GM19324 (cell line): ENCODE results near the gene SYNPR.
"Not testable (repeated sequence)": the region's sequence is repeated elsewhere in the genome, so short reads cannot be mapped to it uniquely, and the experiment has no call there.

ENCODE experiments used
- ATAC-seq: cut with Tn5 transposase; IDR thresholded peaks from one replicate; pipeline ENCODE4 v1.9.1; 2021; ENCODE audit warnings: mild to moderate bottlenecking, moderate library complexity; ENCODE audit not compliant: unreplicated experiment, low FRiP score

Gene SYNPR

GRCh38 chr3:63607716-63608115 lies 329.6 kb downstream of the SYNPR start:
- ATAC-seq: no peak

- ATAC-seq: no peak
Measured at GRCh38 chr3:63609408-63609807, 331.3 kb downstream of the SYNPR start.

- no peak for ATAC-seq
Measured at GRCh38 chr3:63609834-63610233, 331.7 kb downstream of the SYNPR start.

GRCh38 chr3:63611382-63611781 lies 333.3 kb downstream of the SYNPR start:
- ATAC-seq: no peak

GRCh38 chr3:63613561-63613960 lies 335.5 kb downstream of the SYNPR start:
- ATAC-seq: no peak

GRCh38 chr3:63617391-63617790 lies 339.3 kb downstream of the SYNPR start:
- no peak for ATAC-seq

- ATAC-seq: no peak
Measured at GRCh38 chr3:63624941-63625560, 346.9 kb downstream of the SYNPR start.

- ATAC-seq: no peak
Measured at GRCh38 chr3:63631670-63632069, 353.6 kb downstream of the SYNPR start.

- ATAC-seq: no peak
Measured at GRCh38 chr3:63635186-63635585, 357.1 kb downstream of the SYNPR start.

GRCh38 chr3:63639806-63640205 lies 361.7 kb downstream of the SYNPR start:
- no peak for ATAC-seq

GRCh38 chr3:63642488-63642887 lies 364.4 kb downstream of the SYNPR start:
- no peak for ATAC-seq

- no peak for ATAC-seq
Measured at GRCh38 chr3:63644212-63644797, 366.2 kb downstream of the SYNPR start.

GRCh38 chr3:63644928-63645781 lies 367.0 kb downstream of the SYNPR start:
- ATAC-seq: not testable (repeated sequence)

GRCh38 chr3:63652066-63652725 lies 374.1 kb downstream of the SYNPR start, which contains the start of gene SNTN:
TSS of gene SNTN (plus strand) at chr3:63652675. CDS start at chr3:63652688, 13 bp downstream.
- no peak for ATAC-seq

GRCh38 chr3:63654211-63654610 lies 376.1 kb downstream of the SYNPR start:
- ATAC-seq: no peak

GRCh38 chr3:63654931-63655330 lies 376.8 kb downstream of the SYNPR start:
- ATAC-seq: no peak

GRCh38 chr3:63655519-63655918 lies 377.4 kb downstream of the SYNPR start:
- no peak for ATAC-seq

- ATAC-seq: no peak
Measured at GRCh38 chr3:63656786-63657185, 378.7 kb downstream of the SYNPR start.

GRCh38 chr3:63661242-63661641 lies 383.1 kb downstream of the SYNPR start:
- no peak for ATAC-seq

GRCh38 chr3:63662011-63662410 lies 383.9 kb downstream of the SYNPR start:
- ATAC-seq: no peak

GRCh38 chr3:63662500-63662899 lies 384.4 kb downstream of the SYNPR start:
- ATAC-seq: no peak
